Brain microvascular endothelial cell (primary cell): ENCODE measurements around the gene RNGTT.
"Not testable (repeated sequence)": the region's sequence is repeated elsewhere in the genome, so short reads cannot be mapped to it uniquely, and the experiment has no call there.

Experiments used
- DNase-seq: peaks from one replicate; pipeline ENCODE4 v3.0.0-alpha.2; 2020
- H3K27ac ChIP-seq: fragments of 250-450 bp; sonication (Bioruptor Pico); 2 replicates; pipeline ENCODE4 v1.5.1; 2020; ENCODE audit warnings: mild to moderate bottlenecking, moderate library complexity
- H3K27me3 ChIP-seq: fragments of 250-450 bp; sonication (Bioruptor Pico); replicated peaks from 2 replicates; pipeline ENCODE4 v1.5.1; 2020; ENCODE audit warnings: mild to moderate bottlenecking
- H3K36me3 ChIP-seq: fragments of 250-450 bp; sonication (Bioruptor Pico); replicated peaks from 2 replicates; pipeline ENCODE4 v1.5.1; 2020; ENCODE audit warnings: mild to moderate bottlenecking
- H3K4me3 ChIP-seq: 2 replicates; pipeline ENCODE4 v1.5.1; 2011; ENCODE audit warnings: low read depth, mild to moderate bottlenecking, control low read depth, low read length, moderate library complexity
- CTCF ChIP-seq: IDR thresholded peaks from 2 replicates; pipeline ENCODE4 v1.5.1; 2011; ENCODE audit warnings: low read depth, mild to moderate bottlenecking, moderate library complexity, low read length, control low read depth, inconsistent platforms; ENCODE audit errors: missing control alignments
- in situ Hi-C: cut with HindIII; loops from 2 replicates; pipeline ENCODE4 v1.10.0; 2017; ENCODE audit warnings: low sequenced_read_pairs, low pct_ligation_motif_present

The RNGTT gene

GRCh38 chr6:88989215-88989614 lies 25.8 kb upstream of the RNGTT start:
- in situ Hi-C loops = no loop called here
- Histone ChIP-seq H3K36me3 (no peaks in the 10 kb centered on the region), H3K27me3 (no peaks in the 10 kb centered on the region), H3K4me3 (no peak overlapping the region), H3K27ac (no peak overlapping the region)
- DNase-seq = peak; percentile 13
- no peak for TF ChIP-seq CTCF

- no peak for TF ChIP-seq CTCF
Measured at GRCh38 chr6:88987922-88988321, 24.5 kb upstream of the RNGTT start.

GRCh38 chr6:88985901-88986300 lies 22.5 kb upstream of the RNGTT start:
- Histone ChIP-seq H3K27ac (no peak overlapping the region), H3K36me3 (no peaks in the 10 kb centered on the region), H3K4me3 (no peak overlapping the region), H3K27me3 (no peaks in the 10 kb centered on the region)
- no peak for DNase-seq
- in situ Hi-C loops = no loop called here
- TF ChIP-seq CTCF = no peak

More at GRCh38 chr6:88987922-88988321, 24.5 kb upstream of the RNGTT start:
- no peaks in the 10 kb centered on the region for H3K36me3 ChIP-seq
- no peaks in the 10 kb centered on the region for H3K27me3 ChIP-seq
- H3K27ac ChIP-seq = no peak overlapping the region
- in situ Hi-C loops = no loop called here
- H3K4me3 ChIP-seq = no peak overlapping the region
- no peak for DNase-seq

GRCh38 chr6:88984606-88985005 lies 21.2 kb upstream of the RNGTT start:
- no peak overlapping the region for H3K27ac ChIP-seq
- TF ChIP-seq CTCF = no peak
- in situ Hi-C loops = no loop called here
- no peaks in the 10 kb centered on the region for H3K27me3 ChIP-seq
- no peak for DNase-seq
- H3K36me3 ChIP-seq = no peaks in the 10 kb centered on the region
- H3K4me3 ChIP-seq = no peak overlapping the region

GRCh38 chr6:88984152-88984551 lies 20.7 kb upstream of the RNGTT start:
- no peak for DNase-seq
- no peak overlapping the region for H3K27ac ChIP-seq
- no peak overlapping the region for H3K4me3 ChIP-seq
- H3K27me3 ChIP-seq = no peaks in the 10 kb centered on the region
- TF ChIP-seq CTCF = no peak
- in situ Hi-C loops = no loop called here
- no peaks in the 10 kb centered on the region for H3K36me3 ChIP-seq

- H3K27ac ChIP-seq = no peak overlapping the region
- TF ChIP-seq CTCF = peak; percentile 72
- no peaks in the 10 kb centered on the region for H3K27me3 ChIP-seq
- peak; percentile 34 for DNase-seq
- H3K4me3 ChIP-seq = no peak overlapping the region
- in situ Hi-C loops = no loop called here
- no peaks in the 10 kb centered on the region for H3K36me3 ChIP-seq
Measured at GRCh38 chr6:88983532-88983931, 20.1 kb upstream of the RNGTT start.

GRCh38 chr6:88983129-88983528 lies 19.7 kb upstream of the RNGTT start:
- H3K36me3 ChIP-seq, H3K27ac ChIP-seq, H3K4me3 ChIP-seq, in situ Hi-C loops, H3K27me3 ChIP-seq, DNase-seq: not testable (repeated sequence)
